HEK293 (cell line): ENCODE data around the gene IFNAR1.

Source experiments
- CTCF ChIA-PET: fragments of 350-600 bp; formaldehyde crosslinking; extraction: SDS; loops from one replicate; lab custom pipeline; 2021; ENCODE audit warnings: antibody characterized with exemption; lab: Yijun Ruan, JAX
- POLR2A ChIA-PET: fragments of 300-600 bp; formaldehyde crosslinking; extraction: SDS; loops from one replicate; lab custom pipeline; 2020; ENCODE audit warnings: antibody characterized with exemption, inconsistent platforms; lab: Yijun Ruan, JAX
- H3K27ac ChIP-seq: fragments of 200-500 bp; sonication (Bioruptor generic); 2 replicates; pipeline ENCODE4 v1.5.1; 2014; ENCODE audit warnings: low read depth, low read length, control low read depth, inconsistent platforms; ENCODE audit errors: extremely low read depth
- H3K36me3 ChIP-seq, 2 experiments: fragments of 200-500 bp in 1 of 2; sonication (Bioruptor generic) in 1 of 2; 1 replicate in 1 of 2; 2 replicates in 1 of 2; pipeline ENCODE4 v1.5.1; 2014 to 2017; ENCODE audit warnings: inconsistent platforms in 2 of 2, low read length in 2 of 2; ENCODE audit not compliant: control insufficient read depth in 2 of 2, insufficient read depth in 1 of 2
- H3K4me1 ChIP-seq: fragments of 200-500 bp; sonication (Bioruptor generic); 2 replicates; pipeline ENCODE4 v1.5.1; 2014; ENCODE audit warnings: mild to moderate bottlenecking, low read length, inconsistent platforms; ENCODE audit not compliant: control insufficient read depth, insufficient read depth
- H3K4me3 ChIP-seq: 2 replicates; pipeline ENCODE4 v1.5.1; 2011; ENCODE audit warnings: low read depth, mild to moderate bottlenecking, control low read depth, low read length, moderate library complexity
- H3K9me3 ChIP-seq: fragments of 200-500 bp; sonication (Bioruptor generic); 2 replicates; pipeline ENCODE4 v1.5.1; 2014; ENCODE audit warnings: low read depth, low read length, inconsistent platforms; ENCODE audit not compliant: control insufficient read depth, insufficient read depth
- KLF10 ChIP-seq: fragments of 450-650 bp; IDR thresholded peaks from 2 replicates; pipeline ENCODE4 v1.5.1; 2018; ENCODE audit warnings: missing biosample characterization, mild to moderate bottlenecking, missing genetic modification characterization
- PRDM1 ChIP-seq: fragments of 450-650 bp; formaldehyde crosslinking; IDR thresholded peaks from 2 replicates; pipeline ENCODE4; 2016; ENCODE audit warnings: missing biosample characterization, missing genetic modification characterization
- SCRT1 ChIP-seq: fragments of 450-650 bp; formaldehyde crosslinking; IDR thresholded peaks from 2 replicates; pipeline ENCODE4 v1.5.1; 2016; ENCODE audit warnings: missing biosample characterization, missing genetic modification characterization, borderline replicate concordance
- SP3 ChIP-seq: fragments of 450-650 bp; formaldehyde crosslinking; IDR thresholded peaks from 2 replicates; pipeline ENCODE4 v1.5.1; 2016; ENCODE audit warnings: missing biosample characterization, missing genetic modification characterization
- TCF7L2 ChIP-seq: IDR thresholded peaks from 2 replicates; pipeline ENCODE4 v1.6.1; 2011; ENCODE audit warnings: low read depth, mild to moderate bottlenecking, inconsistent platforms, low read length, moderate library complexity, borderline replicate concordance
- ZBTB1 ChIP-seq: fragments of 450-650 bp; formaldehyde crosslinking; IDR thresholded peaks from 2 replicates; pipeline ENCODE4 v1.5.1; 2016; ENCODE audit warnings: missing biosample characterization, missing genetic modification characterization
- ZBTB48 ChIP-seq: fragments of 450-650 bp; formaldehyde crosslinking; IDR thresholded peaks from 2 replicates; pipeline ENCODE4 v1.5.1; 2016; ENCODE audit warnings: missing biosample characterization, missing genetic modification characterization
- ZBTB7A ChIP-seq: fragments of 450-650 bp; formaldehyde crosslinking; IDR thresholded peaks from 2 replicates; pipeline ENCODE4 v1.5.1; 2016; ENCODE audit warnings: low read depth, missing biosample characterization, missing genetic modification characterization
- ZEB2 ChIP-seq: fragments of 450-650 bp; formaldehyde crosslinking; IDR thresholded peaks from 2 replicates; pipeline ENCODE4 v1.5.1; 2016; ENCODE audit warnings: missing biosample characterization, missing genetic modification characterization
- ZFP41 ChIP-seq: fragments of 450-650 bp; formaldehyde crosslinking; IDR thresholded peaks from 2 replicates; pipeline ENCODE4 v1.5.1; 2016; ENCODE audit warnings: missing biosample characterization, missing genetic modification characterization, borderline replicate concordance
- ZNF157 ChIP-seq: fragments of 450-650 bp; formaldehyde crosslinking; IDR thresholded peaks from 2 replicates; pipeline ENCODE4 v1.5.1; 2016; ENCODE audit warnings: missing biosample characterization, missing genetic modification characterization
- ZNF202 ChIP-seq: fragments of 450-650 bp; formaldehyde crosslinking; IDR thresholded peaks from 2 replicates; pipeline ENCODE4 v1.5.1; 2016; ENCODE audit warnings: missing biosample characterization, missing genetic modification characterization, borderline replicate concordance
- ZNF223 ChIP-seq: fragments of 450-650 bp; formaldehyde crosslinking; IDR thresholded peaks from 2 replicates; pipeline ENCODE4 v1.5.1; 2016; ENCODE audit warnings: missing biosample characterization, missing genetic modification characterization
- ZNF239 ChIP-seq: fragments of 450-650 bp; formaldehyde crosslinking; IDR thresholded peaks from 2 replicates; pipeline ENCODE4 v1.5.1; 2016; ENCODE audit warnings: missing biosample characterization, missing genetic modification characterization
- ZNF335 ChIP-seq: fragments of 450-650 bp; formaldehyde crosslinking; conservative IDR thresholded peaks from 2 replicates; pipeline ENCODE4 v1.5.1; 2016; ENCODE audit warnings: missing biosample characterization, missing genetic modification characterization
- ZNF580 ChIP-seq: fragments of 450-650 bp; formaldehyde crosslinking; IDR thresholded peaks from 2 replicates; pipeline ENCODE4 v1.5.1; 2016; ENCODE audit warnings: missing biosample characterization, missing genetic modification characterization
- ZNF585B ChIP-seq: fragments of 450-650 bp; formaldehyde crosslinking; IDR thresholded peaks from 2 replicates; pipeline ENCODE4 v1.5.1; 2016; ENCODE audit warnings: missing biosample characterization, missing genetic modification characterization
- ZNF645 ChIP-seq: fragments of 450-650 bp; formaldehyde crosslinking; IDR thresholded peaks from 2 replicates; pipeline ENCODE4; 2016; ENCODE audit warnings: missing biosample characterization, missing genetic modification characterization
- ZNF776 ChIP-seq: fragments of 450-650 bp; formaldehyde crosslinking; IDR thresholded peaks from 2 replicates; pipeline ENCODE4 v1.5.0; 2017; ENCODE audit warnings: missing biosample characterization, missing genetic modification characterization, borderline replicate concordance
- ZNF843 ChIP-seq: fragments of 450-650 bp; formaldehyde crosslinking; IDR thresholded peaks from 2 replicates; pipeline ENCODE4 v1.5.1; 2016; ENCODE audit warnings: missing biosample characterization, missing genetic modification characterization
- ZSCAN30 ChIP-seq: fragments of 450-650 bp; IDR thresholded peaks from 2 replicates; pipeline ENCODE4 v1.5.1; 2018; ENCODE audit warnings: missing biosample characterization, mild to moderate bottlenecking, missing genetic modification characterization, moderate library complexity
- TF ChIP-seq, protein P1 (sequence below): fragments of 450-650 bp; formaldehyde crosslinking; IDR thresholded peaks from 2 replicates; pipeline ENCODE4 v1.5.1; 2016; ENCODE audit warnings: missing biosample characterization, missing genetic modification characterization

IFNAR1 gene

GRCh38 chr21:33305344-33305671, 19.5 kb upstream of the IFNAR1 start:
- POLR2A ChIA-PET: no interaction called here
- H3K4me1 ChIP-seq: peaks cover 17% of the 10 kb centered on the region; the same call in 1 of the 2 replicates

GRCh38 chr21:33305938-33306337, 18.8 kb upstream of the IFNAR1 start:
- CTCF ChIA-PET: no interaction called here
- no peaks in the 10 kb centered on the region for H3K36me3 ChIP-seq
- H3K4me3 ChIP-seq: no peak overlapping the region
- TF ChIP-seq ZNF645 (tag by site-specific recombination): no peak
- no peak for TF ChIP-seq ZNF580 (tag by site-specific recombination)
- TF ChIP-seq ZBTB1 (tag by site-specific recombination): no peak
- TF ChIP-seq SP3: no peak
- H3K4me1 ChIP-seq: peaks cover 13% of the 10 kb centered on the region; the same call in 1 of the 2 replicates
- POLR2A ChIA-PET: no interaction called here
- H3K27ac ChIP-seq: no peak overlapping the region
- H3K9me3 ChIP-seq: no peaks in the 10 kb centered on the region

More at GRCh38 chr21:33305344-33305671, 19.5 kb upstream of the IFNAR1 start:
- CTCF ChIA-PET: no interaction called here
- no peaks in the 10 kb centered on the region for H3K9me3 ChIP-seq
- no peak overlapping the region for H3K27ac ChIP-seq
- H3K36me3 ChIP-seq: no peaks in the 10 kb centered on the region
- no peak overlapping the region for H3K4me3 ChIP-seq
- TF ChIP-seq PRDM1 (tag by site-specific recombination) (no peak), ZFP41 (no peak), ZNF843 (no peak), ZEB2 (tag by site-specific recombination) (no peak), ZNF335 (tag by site-specific recombination) (no peak), ZSCAN30 (tag by site-specific recombination) (no peak), ZNF202 (no peak), TCF7L2 (no peak), ZNF223 (no peak), ZNF585B (tag by site-specific recombination) (no peak), ZNF157 (tag by site-specific recombination) (no peak), ZNF239 (no peak), ZBTB48 (no peak), KLF10 (tag by site-specific recombination) (no peak), SCRT1 (no peak), ZNF776 (tag by site-specific recombination) (no peak), ZBTB7A (tag by site-specific recombination) (no peak), ZNF580 (tag by site-specific recombination) (no peak)
- TF ChIP-seq, protein P1, sequence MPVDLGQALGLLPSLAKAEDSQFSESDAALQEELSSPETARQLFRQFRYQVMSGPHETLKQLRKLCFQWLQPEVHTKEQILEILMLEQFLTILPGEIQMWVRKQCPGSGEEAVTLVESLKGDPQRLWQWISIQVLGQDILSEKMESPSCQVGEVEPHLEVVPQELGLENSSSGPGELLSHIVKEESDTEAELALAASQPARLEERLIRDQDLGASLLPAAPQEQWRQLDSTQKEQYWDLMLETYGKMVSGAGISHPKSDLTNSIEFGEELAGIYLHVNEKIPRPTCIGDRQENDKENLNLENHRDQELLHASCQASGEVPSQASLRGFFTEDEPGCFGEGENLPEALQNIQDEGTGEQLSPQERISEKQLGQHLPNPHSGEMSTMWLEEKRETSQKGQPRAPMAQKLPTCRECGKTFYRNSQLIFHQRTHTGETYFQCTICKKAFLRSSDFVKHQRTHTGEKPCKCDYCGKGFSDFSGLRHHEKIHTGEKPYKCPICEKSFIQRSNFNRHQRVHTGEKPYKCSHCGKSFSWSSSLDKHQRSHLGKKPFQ (tag by site-specific recombination): no peak
